ENCODE data around the gene AMPD3.

DNA sequence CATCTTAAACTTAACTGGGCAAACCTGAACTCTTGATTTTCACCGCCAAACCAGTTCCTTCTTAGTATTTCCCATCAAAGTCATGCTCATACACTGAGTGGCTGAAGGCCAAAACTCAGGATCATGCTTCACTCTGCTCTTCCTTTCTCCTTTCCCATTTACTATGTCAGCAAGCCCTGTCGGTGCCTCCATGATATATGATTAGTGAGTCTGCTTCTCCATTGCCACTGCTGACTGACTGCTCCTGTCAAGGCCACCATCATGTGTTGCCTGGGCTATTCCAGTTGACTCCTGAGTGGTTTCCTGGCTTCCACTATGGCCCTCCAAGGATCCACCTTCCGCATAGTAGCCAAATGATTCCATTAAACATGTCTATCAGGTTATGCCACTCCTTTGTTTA is 42.8 kb upstream of the AMPD3 start:
- TF ChIP-seq, protein P1, sequence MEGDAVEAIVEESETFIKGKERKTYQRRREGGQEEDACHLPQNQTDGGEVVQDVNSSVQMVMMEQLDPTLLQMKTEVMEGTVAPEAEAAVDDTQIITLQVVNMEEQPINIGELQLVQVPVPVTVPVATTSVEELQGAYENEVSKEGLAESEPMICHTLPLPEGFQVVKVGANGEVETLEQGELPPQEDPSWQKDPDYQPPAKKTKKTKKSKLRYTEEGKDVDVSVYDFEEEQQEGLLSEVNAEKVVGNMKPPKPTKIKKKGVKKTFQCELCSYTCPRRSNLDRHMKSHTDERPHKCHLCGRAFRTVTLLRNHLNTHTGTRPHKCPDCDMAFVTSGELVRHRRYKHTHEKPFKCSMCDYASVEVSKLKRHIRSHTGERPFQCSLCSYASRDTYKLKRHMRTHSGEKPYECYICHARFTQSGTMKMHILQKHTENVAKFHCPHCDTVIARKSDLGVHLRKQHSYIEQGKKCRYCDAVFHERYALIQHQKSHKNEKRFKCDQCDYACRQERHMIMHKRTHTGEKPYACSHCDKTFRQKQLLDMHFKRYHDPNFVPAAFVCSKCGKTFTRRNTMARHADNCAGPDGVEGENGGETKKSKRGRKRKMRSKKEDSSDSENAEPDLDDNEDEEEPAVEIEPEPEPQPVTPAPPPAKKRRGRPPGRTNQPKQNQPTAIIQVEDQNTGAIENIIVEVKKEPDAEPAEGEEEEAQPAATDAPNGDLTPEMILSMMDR (IDR thresholded peaks at IDR 0.05) = no peak
- no peak for TF ChIP-seq POLR2A (IDR thresholded peaks at IDR 0.05)

All from uterus (tissue), 2 donors.